ENCODE results near the gene CSPG5.

GRCh38 chr3:47578119-47578632 is 489 bp downstream of the CSPG5 start:
- TF ChIP-seq POLR2A (IDR thresholded peaks at IDR 0.05): no peak
- no peak for TF ChIP-seq CTCF (IDR thresholded peaks at IDR 0.05)
